Activated CD8-positive, alpha-beta T cell treated with anti-CD3 and anti-CD28 coated beads for 36 hours (primary cell): ENCODE data around the gene ACTR2. TPM values are rescaled to one million over a fixed set of nuclear protein-coding genes. Genes with fewer than 3 reads are reported as not detected.

Experiments used
- ATAC-seq: fragments of 200-7000 bp; cut with Tn5 transposase; one replicate; pipeline ENCODE4 v1.10.0; 2021; ENCODE audit warnings: mild to moderate bottlenecking, moderate library complexity
- CTCF ChIA-PET: fragments of 350-600 bp; sonication (Branson Sonifier 250); formaldehyde crosslinking; loops from one replicate; lab custom pipeline; 2021; ENCODE audit warnings: antibody characterized with exemption; lab: Charles Lee
- POLR2A ChIA-PET: fragments of 350-600 bp; sonication (Branson Sonifier 250); formaldehyde crosslinking; loops from one replicate; lab custom pipeline; 2021; ENCODE audit warnings: antibody characterized with exemption; lab: Charles Lee
- DNase-seq: peaks from one replicate; pipeline ENCODE4 v3.0.0-alpha.2; 2020
- H3K27ac Mint-ChIP-seq: one replicate; pipeline ENCODE4 v1.8.0; 2021; ENCODE audit warnings: mild to moderate bottlenecking, mixed read lengths
- H3K27me3 Mint-ChIP-seq: one replicate; pipeline ENCODE4 v1.8.0; 2021; ENCODE audit warnings: mixed read lengths
- H3K36me3 Mint-ChIP-seq: one replicate; pipeline ENCODE4 v1.8.0; 2021; ENCODE audit warnings: low read depth, mixed read lengths
- H3K4me1 Mint-ChIP-seq: one replicate; pipeline ENCODE4 v1.8.0; 2021; ENCODE audit warnings: low read depth, mixed read lengths
- H3K4me3 Mint-ChIP-seq: one replicate; pipeline ENCODE4 v1.8.0; 2021; ENCODE audit warnings: mild to moderate bottlenecking, moderate library complexity, mixed read lengths
- H3K9me3 Mint-ChIP-seq: one replicate; pipeline ENCODE4 v1.8.0; 2021; ENCODE audit warnings: mixed read lengths
- intact Hi-C: fragments of 100-400 bp; cut with micrococcal nuclease; formaldehyde crosslinking; loops from one replicate; pipeline ENCODE4 v1.10.0; 2022
- total RNA-seq, 2 experiments: library from RNA; stranded (reverse); gene quantifications; one replicate each; pipeline ENCODE4 v1.2.3, GENCODE V29; 2021
- TF ChIP-seq, protein P1 (sequence below): fragments of 200-600 bp; IDR thresholded peaks from one replicate; pipeline ENCODE4 v1.8.0; 2022; ENCODE audit warnings: antibody characterized with exemption, mild to moderate bottlenecking

Gene ACTR2
- total RNA-seq, 2 experiments from 2014 or later = 331 to 341 TPM

- POLR2A ChIA-PET = interaction anchor here (0.7 kb wide), 1 partner anchor 12 kb away, joined by 4 read pairs; no protein-coding TSS in a partner anchor
- intact Hi-C loops = no loop called here
- H3K4me3 Mint-ChIP-seq = no peak overlapping the region
Measured at GRCh38 chr2:65204461-65205210, 23.0 kb upstream of the ACTR2 start.

DNA sequence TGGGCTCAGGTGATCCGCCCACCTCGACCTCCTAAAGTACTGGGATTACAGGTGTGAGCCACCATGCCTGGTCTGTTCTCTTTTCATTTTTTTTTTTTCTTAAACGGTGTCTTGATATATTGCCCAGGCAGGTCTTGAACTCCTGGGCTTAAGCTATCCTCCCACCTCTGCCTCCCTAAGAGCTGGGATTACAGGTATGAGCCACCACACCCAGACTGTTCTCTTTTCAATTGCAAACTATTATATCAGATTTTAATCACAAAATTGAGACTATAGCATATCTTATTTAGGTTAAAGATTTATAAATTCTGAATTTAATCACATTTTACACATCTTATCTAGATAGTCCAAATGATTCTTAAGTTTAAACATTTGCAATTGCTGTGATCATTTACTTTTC is 15.5 kb upstream of the ACTR2 start:
- H3K27me3 Mint-ChIP-seq = no peaks in the 10 kb centered on the region
- ChIA-PET POLR2A (interaction anchor here (0.6 kb wide), 1 partner anchor 65 kb away, joined by 5 read pairs; no protein-coding TSS in a partner anchor), CTCF (interaction anchor here (1.1 kb wide), 2 partner anchors 148 to 156 kb away, joined by 3 to 4 read pairs; partner anchors contain the start of gene CEP68)
- ATAC-seq = no peak
- intact Hi-C loops = no loop called here
- DNase-seq = no peak
- H3K9me3 Mint-ChIP-seq = no peaks in the 10 kb centered on the region
- H3K27ac Mint-ChIP-seq = no peak overlapping the region
- no peaks in the 10 kb centered on the region for H3K36me3 Mint-ChIP-seq
- no peaks in the 10 kb centered on the region for H3K4me1 Mint-ChIP-seq
- no peak overlapping the region for H3K4me3 Mint-ChIP-seq
- TF ChIP-seq, protein P1, sequence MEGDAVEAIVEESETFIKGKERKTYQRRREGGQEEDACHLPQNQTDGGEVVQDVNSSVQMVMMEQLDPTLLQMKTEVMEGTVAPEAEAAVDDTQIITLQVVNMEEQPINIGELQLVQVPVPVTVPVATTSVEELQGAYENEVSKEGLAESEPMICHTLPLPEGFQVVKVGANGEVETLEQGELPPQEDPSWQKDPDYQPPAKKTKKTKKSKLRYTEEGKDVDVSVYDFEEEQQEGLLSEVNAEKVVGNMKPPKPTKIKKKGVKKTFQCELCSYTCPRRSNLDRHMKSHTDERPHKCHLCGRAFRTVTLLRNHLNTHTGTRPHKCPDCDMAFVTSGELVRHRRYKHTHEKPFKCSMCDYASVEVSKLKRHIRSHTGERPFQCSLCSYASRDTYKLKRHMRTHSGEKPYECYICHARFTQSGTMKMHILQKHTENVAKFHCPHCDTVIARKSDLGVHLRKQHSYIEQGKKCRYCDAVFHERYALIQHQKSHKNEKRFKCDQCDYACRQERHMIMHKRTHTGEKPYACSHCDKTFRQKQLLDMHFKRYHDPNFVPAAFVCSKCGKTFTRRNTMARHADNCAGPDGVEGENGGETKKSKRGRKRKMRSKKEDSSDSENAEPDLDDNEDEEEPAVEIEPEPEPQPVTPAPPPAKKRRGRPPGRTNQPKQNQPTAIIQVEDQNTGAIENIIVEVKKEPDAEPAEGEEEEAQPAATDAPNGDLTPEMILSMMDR = no peak

More at GRCh38 chr2:65204461-65205210, 23.0 kb upstream of the ACTR2 start:
- ATAC-seq = no peak
- Mint-ChIP-seq H3K36me3 (peaks cover 4% of the 10 kb centered on the region), H3K9me3 (no peaks in the 10 kb centered on the region), H3K4me1 (no peaks in the 10 kb centered on the region), H3K27ac (no peak overlapping the region), H3K27me3 (no peaks in the 10 kb centered on the region)
- TF ChIP-seq, protein P1 = no peak
- CTCF ChIA-PET = interaction anchor here (2.1 kb wide), 1 partner anchor 17 kb away, joined by 6 read pairs; no protein-coding TSS in a partner anchor
- DNase-seq = no peak

GRCh38 chr2:65212619-65213018 is 15.0 kb upstream of the ACTR2 start:
- POLR2A ChIA-PET = interaction anchor here (0.6 kb wide), 1 partner anchor 64 kb away, joined by 5 read pairs; no protein-coding TSS in a partner anchor
- no peaks in the 10 kb centered on the region for H3K9me3 Mint-ChIP-seq
- H3K4me1 Mint-ChIP-seq = no peaks in the 10 kb centered on the region
- CTCF ChIA-PET = interaction anchor here (1.1 kb wide), 1 partner anchor 156 kb away, joined by 3 read pairs; the partner anchor contains the start of gene CEP68
- ATAC-seq (no peak), DNase-seq (no peak)
- intact Hi-C loops = no loop called here
- no peak overlapping the region for H3K4me3 Mint-ChIP-seq
- H3K27me3 Mint-ChIP-seq = no peaks in the 10 kb centered on the region
- no peaks in the 10 kb centered on the region for H3K36me3 Mint-ChIP-seq
- H3K27ac Mint-ChIP-seq = no peak overlapping the region
- TF ChIP-seq, protein P1 = no peak

DNA sequence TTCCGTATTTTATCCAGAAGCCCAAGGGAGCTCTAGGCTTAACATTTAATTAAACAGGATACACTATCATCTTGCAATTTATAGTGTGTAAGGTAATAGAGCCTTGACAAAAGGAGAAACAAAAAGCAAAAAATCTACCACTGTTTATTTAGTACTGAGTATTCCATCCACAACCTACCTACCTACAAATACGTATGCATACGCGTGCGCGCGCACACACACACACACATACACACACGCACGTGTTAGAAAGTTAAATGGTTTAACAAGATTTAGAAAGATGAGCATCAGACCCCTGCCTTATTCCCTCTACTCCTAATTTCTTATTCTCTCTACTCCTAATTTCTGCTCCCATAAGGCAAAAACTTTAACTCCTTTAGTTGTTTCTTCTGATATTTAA is 14.6 kb upstream of the ACTR2 start:
- no peak for DNase-seq
- TF ChIP-seq, protein P1 = no peak
- Mint-ChIP-seq H3K4me1 (no peaks in the 10 kb centered on the region), H3K27me3 (no peaks in the 10 kb centered on the region), H3K36me3 (no peaks in the 10 kb centered on the region), H3K9me3 (no peaks in the 10 kb centered on the region), H3K4me3 (no peak overlapping the region), H3K27ac (no peak overlapping the region)
- intact Hi-C loops = no loop called here
- ChIA-PET CTCF (no interaction called here), POLR2A (no interaction called here)
- no peak for ATAC-seq

DNA sequence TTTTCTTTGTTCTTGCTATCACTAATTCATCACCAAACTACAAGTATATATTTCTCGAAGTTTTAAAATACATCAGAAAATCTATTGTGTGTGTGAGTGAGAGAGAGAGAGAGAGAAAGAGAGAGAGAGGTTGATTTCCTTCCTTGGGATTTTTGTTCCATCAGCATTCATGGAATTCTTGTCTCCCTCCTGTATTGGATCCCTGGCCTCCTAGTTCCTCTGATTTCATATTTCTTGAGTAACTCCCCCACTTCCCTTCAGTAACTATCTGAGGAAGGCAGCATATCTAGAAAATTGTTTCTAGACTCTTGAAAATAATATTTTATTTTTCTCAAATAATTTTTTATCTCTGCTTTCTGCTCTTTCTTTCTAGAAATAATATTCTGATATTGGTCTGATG is 13.3 kb upstream of the ACTR2 start:
- no peaks in the 10 kb centered on the region for H3K4me1 Mint-ChIP-seq
- ATAC-seq (no peak), DNase-seq (no peak)
- TF ChIP-seq, protein P1 = no peak
- no peaks in the 10 kb centered on the region for H3K9me3 Mint-ChIP-seq
- H3K4me3 Mint-ChIP-seq = no peak overlapping the region
- intact Hi-C loops = no loop called here
- POLR2A ChIA-PET = no interaction called here
- no peak overlapping the region for H3K27ac Mint-ChIP-seq
- CTCF ChIA-PET = no interaction called here
- H3K36me3 Mint-ChIP-seq = peaks cover under 1% of the 10 kb centered on the region
- H3K27me3 Mint-ChIP-seq = no peaks in the 10 kb centered on the region
